K562 (cell line): ENCODE data around the gene CCL13. TPM values are rescaled to one million over a fixed set of nuclear protein-coding genes. Genes with fewer than 3 reads are reported as not detected.

ENCODE experiments used
- ATAC-seq: fragments of 200-7000 bp; cut with Tn5 transposase; 3 replicates; pipeline ENCODE4 v1.9.1; 2020; ENCODE audit warnings: moderate library complexity
- BruUV-seq: library from RNA; stranded (reverse); fragments of 400-500 nt; replicated peaks from 2 replicates; lab custom pipeline; 2021; lab: Mats Ljungman, UMichigan
- CTCF ChIA-PET: fragments of 300-600 bp; formaldehyde crosslinking; extraction: SDS; loops from one replicate; lab custom pipeline; 2021; ENCODE audit warnings: low intra/inter-chr PET ratio; lab: Yijun Ruan, JAX
- POLR2A ChIA-PET: fragments of 300-600, 350-650 bp; sonication (Branson Sonifier 250); formaldehyde crosslinking; extraction: SDS; loops from one replicate; lab custom pipeline; 2021; ENCODE audit warnings: antibody characterized with exemption, inconsistent platforms; lab: Yijun Ruan, JAX
- DNase-seq, 4 experiments: peaks; one replicate each; pipeline versions ENCODE4 v3.0.0 to v3.0.0-alpha.2; 2011 to 2018; ENCODE audit warnings: low spot score in 3 of 4, mixed read lengths in 3 of 4; ENCODE audit errors: extremely low read depth in 1 of 4
- FAIRE-seq: peaks from 2 replicates; lab custom pipeline; 2011; peaks lifted over from hg19 to GRCh38; lab: Jason Lieb, UNC
- H2AFZ ChIP-seq: 2 replicates; pipeline ENCODE4 v1.6.0; 2011; ENCODE audit warnings: low read depth, low read length, control low read depth, inconsistent platforms
- H3K27ac ChIP-seq: fragments of 200-600 bp; 3 replicates; pipeline ENCODE4 v1.8.0; 2011; ENCODE audit warnings: low read depth, mild to moderate bottlenecking, control low read depth, inconsistent platforms, low read length, moderate library complexity, mixed read lengths; ENCODE audit errors: extremely low read depth
- H3K27me3 ChIP-seq, 2 experiments: fragments of 300-600 bp in 1 of 2; 2 replicates in 1 of 2; 3 replicates in 1 of 2; pipeline versions ENCODE4 v1.6.0 to v1.8.0; 2011; ENCODE audit warnings: inconsistent platforms in 2 of 2, low read length in 2 of 2, mild to moderate bottlenecking in 1 of 2, mixed read lengths in 1 of 2, moderate library complexity in 1 of 2; ENCODE audit not compliant: control insufficient read depth in 2 of 2, insufficient read depth in 2 of 2
- H3K36me3 ChIP-seq: fragments of 300-600 bp; 3 replicates; pipeline ENCODE4 v1.8.0; 2011; ENCODE audit warnings: mild to moderate bottlenecking, low read length, inconsistent platforms; ENCODE audit not compliant: control insufficient read depth, insufficient read depth
- H3K4me1 ChIP-seq, 2 experiments: fragments of 200-600 bp in 1 of 2; replicated peaks in 1 of 2; 2 replicates in 1 of 2; 3 replicates in 1 of 2; pipeline versions ENCODE4 v1.5.1 to v1.8.0; 2011; ENCODE audit warnings: inconsistent platforms in 2 of 2, low read length in 2 of 2, mild to moderate bottlenecking in 1 of 2, mixed read lengths in 1 of 2, moderate library complexity in 1 of 2; ENCODE audit not compliant: control insufficient read depth in 2 of 2, insufficient read depth in 2 of 2
- H3K4me2 ChIP-seq: 2 replicates; pipeline ENCODE4 v1.6.1; 2011; ENCODE audit warnings: low read length, control low read depth, inconsistent platforms, mixed read lengths; ENCODE audit not compliant: insufficient read depth
- H3K4me3 ChIP-seq: fragments of 200-600 bp; sonication (generic), shearing (Covaris generic); 2 replicates; pipeline ENCODE4 v1.5.1; 2016; ENCODE audit warnings: control low read depth, inconsistent platforms
- H3K79me2 ChIP-seq: fragments of 200-600 bp; 3 replicates; pipeline ENCODE4 v1.8.0; 2011; ENCODE audit warnings: low read length, inconsistent platforms; ENCODE audit not compliant: control insufficient read depth, insufficient read depth
- H3K9ac ChIP-seq, 2 experiments: 2 replicates each; pipeline versions ENCODE4 v1.6.0 to v1.6.1; 2011; ENCODE audit warnings: low read depth in 2 of 2, low read length in 2 of 2, control low read depth in 1 of 2, inconsistent platforms in 1 of 2, mild to moderate bottlenecking in 1 of 2, mixed read lengths in 1 of 2; ENCODE audit not compliant: insufficient read depth in 1 of 2
- H3K9me1 ChIP-seq: one replicate; pipeline ENCODE4 v1.6.0; 2011; ENCODE audit warnings: inconsistent platforms, mild to moderate bottlenecking, low read length, moderate library complexity; ENCODE audit not compliant: control insufficient read depth, insufficient read depth
- H3K9me3 ChIP-seq: replicated peaks from 2 replicates; pipeline ENCODE4 v1.5.1; 2011; ENCODE audit warnings: low read depth, low read length, inconsistent platforms; ENCODE audit not compliant: control insufficient read depth, insufficient read depth
- H4K20me1 ChIP-seq: replicated peaks from 2 replicates; pipeline ENCODE4 v1.6.1; 2011; ENCODE audit warnings: low read length, inconsistent platforms, mixed read lengths; ENCODE audit not compliant: control insufficient read depth, insufficient read depth
- CAMTA2 ChIP-seq: fragments of 250-450 bp; sonication (Bioruptor Pico); conservative IDR thresholded peaks from 2 replicates; pipeline ENCODE4 v1.5.1; 2022
- CBFA2T3 ChIP-seq: fragments of 450-650 bp; IDR thresholded peaks from 2 replicates; pipeline ENCODE4 v1.6.1; 2017
- CTCFL ChIP-seq: IDR thresholded peaks from 2 replicates; pipeline ENCODE4 v1.6.1; 2011; ENCODE audit warnings: borderline replicate concordance, low read depth, mild to moderate bottlenecking, moderate library complexity, low read length; ENCODE audit not compliant: insufficient read depth, poor library complexity, severe bottlenecking
- ELK1 ChIP-seq: sonication (generic); formaldehyde crosslinking; IDR thresholded peaks from 2 replicates; pipeline ENCODE4 v1.8.1; 2022; ENCODE audit warnings: missing genetic modification reagents
- KDM5B ChIP-seq: fragments of 200-600 bp; sonication (generic); IDR thresholded peaks from 2 replicates; pipeline ENCODE4 v1.6.1; 2012; ENCODE audit warnings: low read depth, mild to moderate bottlenecking, moderate library complexity, low read length, control low read depth, inconsistent platforms; ENCODE audit not compliant: insufficient replicate concordance
- MCM3 ChIP-seq: fragments of 450-650 bp; IDR thresholded peaks from 2 replicates; pipeline ENCODE4 v1.6.1; 2016
- MYBL2 ChIP-seq, 2 experiments: fragments of 450-650 bp in 1 of 2; sonication (generic) in 1 of 2; formaldehyde crosslinking in 1 of 2; IDR thresholded peaks; 2 replicates each; pipeline versions ENCODE4 v1.6.1 to v1.8.1; 2017 to 2022; ENCODE audit warnings: borderline replicate concordance in 1 of 2, inconsistent platforms in 1 of 2, low read depth in 1 of 2, mild to moderate bottlenecking in 1 of 2, missing genetic modification reagents in 1 of 2, moderate library complexity in 1 of 2
- PYGO2 ChIP-seq: fragments of 450-650 bp; IDR thresholded peaks from 2 replicates; pipeline ENCODE4 v1.6.1; 2016; ENCODE audit warnings: mild to moderate bottlenecking, missing genetic modification characterization, moderate library complexity, missing compliant biosample characterization
- TARDBP ChIP-seq: fragments of 450-650 bp; IDR thresholded peaks from 2 replicates; pipeline ENCODE4 v1.6.1; 2016
- TSC22D4 ChIP-seq: fragments of 450-650 bp; IDR thresholded peaks from 2 replicates; pipeline ENCODE4 v1.6.1; 2016; ENCODE audit warnings: missing genetic modification characterization, missing biosample characterization, control low read depth
- WHSC1 ChIP-seq: IDR thresholded peaks from one replicate; pipeline ENCODE4 v1.6.1; 2012; ENCODE audit warnings: low read length, control low read depth, inconsistent platforms
- ZC3H8 ChIP-seq: fragments of 450-650 bp; IDR thresholded peaks from 2 replicates; pipeline ENCODE4 v1.6.1; 2017
- ZNF239 ChIP-seq: fragments of 250-450 bp; sonication (Bioruptor Pico); IDR thresholded peaks from 2 replicates; pipeline ENCODE4 v1.4.0; 2020; ENCODE audit warnings: mild to moderate bottlenecking
- ZNF398 ChIP-seq: fragments of 250-450 bp; sonication (Bioruptor Pico); IDR thresholded peaks from 2 replicates; pipeline ENCODE4 v1.8.0; 2021; ENCODE audit warnings: moderate library complexity, mild to moderate bottlenecking, inconsistent platforms
- ZNF512 ChIP-seq: IDR thresholded peaks from 2 replicates; pipeline ENCODE4 v1.6.1; 2016; ENCODE audit warnings: missing genetic modification characterization, missing compliant biosample characterization
- ZNF644 ChIP-seq: fragments of 200-800 bp; sonication (Bioruptor generic); IDR thresholded peaks from 2 replicates; pipeline ENCODE4 v1.6.1; 2016; ENCODE audit warnings: low read depth, missing genetic modification characterization, missing compliant biosample characterization
- ZNF707 ChIP-seq: fragments of 250-450 bp; sonication (Bioruptor Pico); conservative IDR thresholded peaks from 2 replicates; pipeline ENCODE4 v1.8.0; 2022; ENCODE audit warnings: inconsistent platforms, mild to moderate bottlenecking, moderate library complexity
- WGBS: fragments of 100-300 bp; shearing (Covaris generic); methylation state at CpG from one replicate; pipeline ENCODE4 v1.1.6; 2016; ENCODE audit warnings: low coverage, mixed read lengths; ENCODE audit not compliant: insufficient coverage; ENCODE audit errors: missing lambda C conversion rate; 5-methylcytosine and 5-hydroxymethylcytosine counted together
- in situ Hi-C: fragments of 300-500 bp; cut with MboI; formaldehyde crosslinking; loops from 4 replicates; pipeline ENCODE4 v1.15.0; 2018; ENCODE audit warnings: inconsistent platforms, mixed read lengths
- intact Hi-C: fragments of 100-400 bp; cut with micrococcal nuclease; formaldehyde crosslinking; loops from 2 replicates; pipeline ENCODE4 v1.14.2; 2022
- polyA plus RNA-seq, 8 experiments: library from polyadenylated mRNA; depleted of rRNA in 4 of 8; stranded (reverse) in 5 of 8; unstranded in 3 of 8; fragments of >200 nt; fragmentation: Nextera tagmentation in 2 of 8; fragmentation: Illumina TruSeq in 1 of 8; extraction: Ambion mirVana in 2 of 8; extraction: Trizol in 1 of 8; gene quantifications; 2 replicates each; pipeline versions ENCODE4 v1.2.1 to v1.2.3, GENCODE V29; 2011 to 2014; ENCODE audit warnings: inconsistent platforms in 1 of 8, missing spikeins in 1 of 8
- total RNA-seq, 7 experiments: library from RNA; depleted of rRNA in 6 of 7; stranded (reverse); fragments of >200 nt in 6 of 7; fragmentation: Illumina TruSeq in 2 of 7; extraction: Trizol in 2 of 7; gene quantifications; 2 replicates each; pipeline versions ENCODE4 v1.2.1 to v1.2.3, GENCODE V29; 2011 to 2021; ENCODE audit warnings: low replicate concordance in 1 of 7

The CCL13 gene
- total and polyA plus RNA-seq, 9 of the 15 experiments (the other 6 are each of a cell fraction or from before 2014, with no cell fraction given) = not detected

- TF ChIP-seq ZNF398 (no peak), WHSC1 (no peak), MYBL2 (IDR thresholded peaks at IDR 0.05; ENCODE audit: low read depth) (no peak), MYBL2 (CRISPR knock-in tag; IDR thresholded peaks at IDR 0.05; ENCODE audit: borderline replicate concordance) (no peak), ZNF707 (CRISPR knock-in tag) (no peak), MCM3 (no peak), CAMTA2 (CRISPR knock-in tag) (no peak), PYGO2 (tag) (no peak), ELK1 (CRISPR knock-in tag) (no peak)
These were observed 9.2 kb upstream of the CCL13 start (continued) for GRCh38 chr17:34347063-34347462.

GRCh38 chr17:34349751-34350150 lies 6.5 kb upstream of the CCL13 start:
- POLR2A ChIA-PET = no interaction called here
- ATAC-seq = no peak
- Histone ChIP-seq H3K79me2 (no peaks in the 10 kb centered on the region), H3K27me3 (no peaks in the 10 kb centered on the region), H3K36me3 (no peaks in the 10 kb centered on the region), H3K9me3 (no peaks in the 10 kb centered on the region), H2AFZ (no peak overlapping the region), H3K9me1 (no peaks in the 10 kb centered on the region), H3K27ac (no peak overlapping the region), H3K4me2 (no peak overlapping the region), H3K9ac (no peak overlapping the region), H3K4me1 (peaks cover 0 to 9% of the 10 kb centered on the region in 2 experiments; a peak in 2 of 5 replicates), H4K20me1 (no peaks in the 10 kb centered on the region), H3K4me3 (no peak overlapping the region)
- CTCF ChIA-PET = no interaction called here
- no peak for FAIRE-seq
- no peak for DNase-seq
- in situ Hi-C loops = no loop called here
- no TSS peak for BruUV-seq
- intact Hi-C loops = no loop called here
- WGBS = 32% methylated on average over 4 of the region's 4 CpGs
- no peak for TF ChIP-seq TARDBP
- TF ChIP-seq CTCFL = no peak
- TF ChIP-seq CBFA2T3 = no peak
- TF ChIP-seq KDM5B = no peak
- TF ChIP-seq ZNF644 (tag) = no peak
- no peak for TF ChIP-seq ZNF239 (CRISPR knock-in tag)
- no peak for TF ChIP-seq TSC22D4 (tag)
- TF ChIP-seq ZNF512 = no peak
- TF ChIP-seq ZC3H8 = no peak
